NCI-H446 (cell line): ENCODE measurements around the gene ALDH7A1.

Experiments used
- DNase-seq, 2 experiments: peaks; one replicate each; lab custom pipeline; 2025; lab: John Stamatoyannopoulos, UW

Gene ALDH7A1

GRCh38 chr5:126509339-126509738, 85.7 kb downstream of the ALDH7A1 start:
- no peak for DNase-seq

GRCh38 chr5:126508962-126509279, 86.1 kb downstream of the ALDH7A1 start:
- DNase-seq = no peak

GRCh38 chr5:126508251-126508961, 86.6 kb downstream of the ALDH7A1 start:
- no peak for DNase-seq

GRCh38 chr5:126506079-126506478, 88.9 kb downstream of the ALDH7A1 start:
- no peak for DNase-seq

- no peak for DNase-seq
These were observed 91.4 kb downstream of the ALDH7A1 start for GRCh38 chr5:126503602-126504104.

- DNase-seq = no peak
These were observed 93.6 kb downstream of the ALDH7A1 start for GRCh38 chr5:126501448-126501847.

GRCh38 chr5:126499853-126500342, 95.1 kb downstream of the ALDH7A1 start:
- DNase-seq = no peak

GRCh38 chr5:126499278-126499677, 95.7 kb downstream of the ALDH7A1 start:
- DNase-seq = no peak

GRCh38 chr5:126497506-126497905, 97.5 kb downstream of the ALDH7A1 start:
- peak in 1 of 2 experiments; percentile 21 for DNase-seq

- no peak for DNase-seq
These were observed 100.6 kb downstream of the ALDH7A1 start for GRCh38 chr5:126494393-126494792.

GRCh38 chr5:126492939-126493338, 102.1 kb downstream of the ALDH7A1 start:
- no peak for DNase-seq

- DNase-seq = no peak
These were observed 104.7 kb downstream of the ALDH7A1 start for GRCh38 chr5:126490167-126490940.

- DNase-seq = no peak
These were observed 106.5 kb downstream of the ALDH7A1 start for GRCh38 chr5:126488443-126489065.

- DNase-seq = no peak
These were observed 107.4 kb downstream of the ALDH7A1 start for GRCh38 chr5:126487596-126487995.

- DNase-seq = no peak
These were observed 108.7 kb downstream of the ALDH7A1 start for GRCh38 chr5:126486332-126486731.

GRCh38 chr5:126484253-126484652, 110.8 kb downstream of the ALDH7A1 start:
- no peak for DNase-seq

GRCh38 chr5:126483156-126483555, 111.9 kb downstream of the ALDH7A1 start:
- DNase-seq = no peak

- no peak for DNase-seq
These were observed 112.4 kb downstream of the ALDH7A1 start for GRCh38 chr5:126482591-126482990.

- DNase-seq = no peak
These were observed 113.8 kb downstream of the ALDH7A1 start for GRCh38 chr5:126481243-126481642.
